Activated T-cell treated with anti-CD3 and anti-CD28 coated beads, Interleukin-2, amount 50 U/mL, for 1 hour (primary cell): Measurements from ENCODE around the gene GJA3.

ENCODE experiments used
- DNase-seq: peaks from one replicate; pipeline ENCODE4 v3.0.0-alpha.2; 2020

The GJA3 gene

GRCh38 chr13:20150561-20150960 lies 10.3 kb downstream of the GJA3 start:
- no peak for DNase-seq

- DNase-seq: no peak
These were observed 11.1 kb downstream of the GJA3 start for GRCh38 chr13:20149762-20150161.

- no peak for DNase-seq
These were observed 12.2 kb downstream of the GJA3 start for GRCh38 chr13:20148501-20149183.

GRCh38 chr13:20146381-20146780 lies 14.5 kb downstream of the GJA3 start:
- DNase-seq: no peak

- DNase-seq: no peak
These were observed 15.3 kb downstream of the GJA3 start for GRCh38 chr13:20145521-20145920.

- no peak for DNase-seq
These were observed 16.6 kb downstream of the GJA3 start for GRCh38 chr13:20144141-20144850.

GRCh38 chr13:20142927-20143480 lies 17.8 kb downstream of the GJA3 start:
- DNase-seq: no peak

GRCh38 chr13:20142023-20142926 lies 18.6 kb downstream of the GJA3 start:
- no peak for DNase-seq

- DNase-seq: no peak
These were observed 19.4 kb downstream of the GJA3 start for GRCh38 chr13:20141238-20142022.

GRCh38 chr13:20140487-20140886 lies 20.4 kb downstream of the GJA3 start:
- DNase-seq: no peak

GRCh38 chr13:20137875-20138274 lies 23.0 kb downstream of the GJA3 start:
- no peak for DNase-seq

GRCh38 chr13:20136781-20137703 lies 23.8 kb downstream of the GJA3 start:
- DNase-seq: peak; percentile 47

GRCh38 chr13:20134732-20135131 lies 26.1 kb downstream of the GJA3 start:
- no peak for DNase-seq

- no peak for DNase-seq
These were observed 28.7 kb downstream of the GJA3 start for GRCh38 chr13:20132052-20132634.

GRCh38 chr13:20131057-20131832 lies 29.6 kb downstream of the GJA3 start:
- DNase-seq: no peak

GRCh38 chr13:20130652-20131051 lies 30.2 kb downstream of the GJA3 start:
- no peak for DNase-seq

GRCh38 chr13:20130012-20130411 lies 30.8 kb downstream of the GJA3 start:
- DNase-seq: no peak

GRCh38 chr13:20129076-20129475 lies 31.8 kb downstream of the GJA3 start:
- no peak for DNase-seq

- peak; percentile 32 for DNase-seq
These were observed 32.4 kb downstream of the GJA3 start for GRCh38 chr13:20128459-20128931.
